Mesenchymal stem cell (in vitro differentiated cells and primary cell): Measurements from ENCODE around the gene GPAM.

Source experiments
- DNase-seq: peaks from one replicate; pipeline ENCODE4 v3.0.0-alpha.2; 2013
- H2AFZ ChIP-seq: one replicate; pipeline ENCODE4 v1.6.1; 2013; ENCODE audit warnings: low read depth, mild to moderate bottlenecking, control low read depth, inconsistent platforms, low read length, moderate library complexity
- H2AK5ac ChIP-seq: 2 replicates; pipeline ENCODE4 v1.6.1; 2013; ENCODE audit warnings: low read length, moderate library complexity, mild to moderate bottlenecking, inconsistent platforms; ENCODE audit not compliant: severe bottlenecking
- H2BK120ac ChIP-seq: one replicate; pipeline ENCODE4 v1.6.1; 2013; ENCODE audit warnings: low read depth, mild to moderate bottlenecking, inconsistent platforms, low read length, moderate library complexity
- H2BK12ac ChIP-seq, 2 experiments: one replicate each; pipeline ENCODE4 v1.6.1; 2013; ENCODE audit warnings: inconsistent platforms in 2 of 2, low read length in 2 of 2, mild to moderate bottlenecking in 2 of 2, moderate library complexity in 2 of 2, control low read depth in 1 of 2
- H2BK15ac ChIP-seq: one replicate; pipeline ENCODE4 v1.6.1; 2013; ENCODE audit warnings: mild to moderate bottlenecking, low read depth, inconsistent platforms; ENCODE audit not compliant: poor library complexity, severe bottlenecking
- H2BK5ac ChIP-seq: 2 replicates; pipeline ENCODE4 v1.6.1; 2013; ENCODE audit warnings: low read depth, mild to moderate bottlenecking, low read length, control low read depth, inconsistent platforms; ENCODE audit not compliant: poor library complexity, severe bottlenecking
- H3K14ac ChIP-seq, 2 experiments: one replicate each; pipeline ENCODE4 v1.6.1; 2013; ENCODE audit warnings: inconsistent platforms in 2 of 2, low read length in 2 of 2, control low read depth in 1 of 2, mild to moderate bottlenecking in 1 of 2, moderate library complexity in 1 of 2
- H3K18ac ChIP-seq, 2 experiments: one replicate each; pipeline ENCODE4 v1.6.1; 2013; ENCODE audit warnings: inconsistent platforms in 2 of 2, low read length in 2 of 2, control low read depth in 1 of 2, low read depth in 1 of 2, mild to moderate bottlenecking in 1 of 2
- H3K23ac ChIP-seq, 2 experiments: one replicate each; pipeline ENCODE4 v1.6.1; 2013; ENCODE audit warnings: inconsistent platforms in 2 of 2, low read length in 2 of 2, mild to moderate bottlenecking in 2 of 2, moderate library complexity in 2 of 2, control low read depth in 1 of 2
- H3K27ac ChIP-seq: 2 replicates; pipeline ENCODE4 v1.5.1; 2013; ENCODE audit warnings: mild to moderate bottlenecking, moderate library complexity, low read length, control low read depth, inconsistent platforms; ENCODE audit not compliant: poor library complexity, severe bottlenecking
- H3K27me3 ChIP-seq, 2 experiments: 2 replicates each; pipeline versions ENCODE4 v1.6.1 to v1.7.0; 2013; ENCODE audit warnings: low read length in 2 of 2, mild to moderate bottlenecking in 2 of 2, moderate library complexity in 2 of 2, control low read depth in 1 of 2, inconsistent platforms in 1 of 2; ENCODE audit not compliant: control insufficient read depth in 1 of 2, insufficient read depth in 1 of 2
- H3K36me3 ChIP-seq, 2 experiments: 2 replicates each; pipeline versions ENCODE4 v1.6.1 to v1.7.0; 2013; ENCODE audit warnings: low read length in 2 of 2, control low read depth in 1 of 2, inconsistent platforms in 1 of 2, low read depth in 1 of 2, mild to moderate bottlenecking in 1 of 2; ENCODE audit not compliant: insufficient read depth in 2 of 2, control insufficient read depth in 1 of 2
- H3K4ac ChIP-seq, 2 experiments: one replicate each; pipeline ENCODE4 v1.6.1; 2013; ENCODE audit warnings: inconsistent platforms in 2 of 2, low read length in 2 of 2, mild to moderate bottlenecking in 2 of 2, moderate library complexity in 2 of 2, control low read depth in 1 of 2, low read depth in 1 of 2
- H3K4me1 ChIP-seq: 2 replicates; pipeline ENCODE4 v1.6.1; 2013; ENCODE audit warnings: low read depth, low read length, control low read depth; ENCODE audit not compliant: control insufficient read depth, insufficient read depth
- H3K4me2 ChIP-seq: 2 replicates; pipeline ENCODE4 v1.6.1; 2013; ENCODE audit warnings: low read length, mild to moderate bottlenecking, inconsistent platforms; ENCODE audit not compliant: poor library complexity, severe bottlenecking
- H3K4me3 ChIP-seq, 2 experiments: 2 replicates each; pipeline versions ENCODE4 v1.5.1 to v1.7.0; 2013; ENCODE audit warnings: low read length in 2 of 2, mild to moderate bottlenecking in 2 of 2, control low read depth in 1 of 2, low read depth in 1 of 2; ENCODE audit not compliant: insufficient read depth in 1 of 2
- H3K79me1 ChIP-seq: replicated peaks from 2 replicates; pipeline ENCODE4 v1.6.1; 2013; ENCODE audit warnings: mild to moderate bottlenecking, control low read depth, low read length, inconsistent platforms; ENCODE audit not compliant: poor library complexity, severe bottlenecking
- H3K9ac ChIP-seq: 2 replicates; pipeline ENCODE4 v1.7.0; 2013; ENCODE audit warnings: mild to moderate bottlenecking, low read length, moderate library complexity
- H3K9me3 ChIP-seq: 2 replicates; pipeline ENCODE4 v1.7.0; 2013; ENCODE audit warnings: mild to moderate bottlenecking, low read length; ENCODE audit not compliant: control insufficient read depth
- H4K8ac ChIP-seq: one replicate; pipeline ENCODE4 v1.6.1; 2013; ENCODE audit warnings: inconsistent platforms, mild to moderate bottlenecking, low read length, moderate library complexity
- H4K91ac ChIP-seq: one replicate; pipeline ENCODE4 v1.6.1; 2013; ENCODE audit warnings: mild to moderate bottlenecking, low read length, inconsistent platforms
- WGBS: methylation state at CpG from one replicate; pipeline ENCODE4 v1.1.7; 2013; ENCODE audit warnings: mixed read lengths; 5-methylcytosine and 5-hydroxymethylcytosine counted together

The GPAM gene

GRCh38 chr10:112203328-112204076 lies 19.9 kb upstream of the GPAM start:
- DNase-seq = no peak
- no peak overlapping the region for H3K23ac ChIP-seq
- H3K4me1 ChIP-seq = no peaks in the 10 kb centered on the region
- H3K36me3 ChIP-seq = no peaks in the 10 kb centered on the region
- H3K79me1 ChIP-seq = no peaks in the 10 kb centered on the region
- H3K27me3 ChIP-seq = no peaks in the 10 kb centered on the region
- no peak overlapping the region for H3K14ac ChIP-seq
- no peak overlapping the region for H3K4me2 ChIP-seq
- H2AFZ ChIP-seq = no peak overlapping the region
- H3K9ac ChIP-seq = peak overlapping the region; percentile 47
- H3K9me3 ChIP-seq = no peaks in the 10 kb centered on the region
- no peak overlapping the region for H3K4me3 ChIP-seq
- no peak overlapping the region for H2BK120ac ChIP-seq
- H3K27ac ChIP-seq = no peak overlapping the region
- WGBS = 66% methylated on average over 4 of the region's 4 CpGs
- H3K4ac ChIP-seq = no peak overlapping the region
- H2BK5ac ChIP-seq = no peak overlapping the region
- no peak overlapping the region for H3K18ac ChIP-seq
- no peak overlapping the region for H2BK15ac ChIP-seq
- no peak overlapping the region for H4K91ac ChIP-seq
- no peak overlapping the region for H2BK12ac ChIP-seq
- no peak overlapping the region for H2AK5ac ChIP-seq
- H4K8ac ChIP-seq = no peak overlapping the region

- no peak overlapping the region for H2BK5ac ChIP-seq
- peak overlapping the region; percentile 47 for H3K9ac ChIP-seq
- no peaks in the 10 kb centered on the region for H3K27me3 ChIP-seq
- 74% methylated on average over 5 of the region's 6 CpGs for WGBS
- no peak overlapping the region for H4K8ac ChIP-seq
- no peaks in the 10 kb centered on the region for H3K36me3 ChIP-seq
- no peak overlapping the region for H3K23ac ChIP-seq
- H3K79me1 ChIP-seq = no peaks in the 10 kb centered on the region
- no peak overlapping the region for H3K18ac ChIP-seq
- no peak overlapping the region for H2AK5ac ChIP-seq
- no peaks in the 10 kb centered on the region for H3K9me3 ChIP-seq
- H2BK120ac ChIP-seq = no peak overlapping the region
- no peak overlapping the region for H3K14ac ChIP-seq
- no peak overlapping the region for H2AFZ ChIP-seq
- no peak overlapping the region for H3K27ac ChIP-seq
- DNase-seq = no peak
- no peak overlapping the region for H3K4ac ChIP-seq
- no peak overlapping the region for H2BK15ac ChIP-seq
- no peak overlapping the region for H2BK12ac ChIP-seq
- H4K91ac ChIP-seq = no peak overlapping the region
- no peak overlapping the region for H3K4me3 ChIP-seq
- no peaks in the 10 kb centered on the region for H3K4me1 ChIP-seq
- H3K4me2 ChIP-seq = no peak overlapping the region
Observed at GRCh38 chr10:112202561-112203241, 19.1 kb upstream of the GPAM start.

- WGBS = no CpG with 5 or more reads among the region's 1 CpG
- no peak overlapping the region for H3K4me2 ChIP-seq
- no peak overlapping the region for H4K8ac ChIP-seq
- no peaks in the 10 kb centered on the region for H3K36me3 ChIP-seq
- H3K18ac ChIP-seq = no peak overlapping the region
- no peak overlapping the region for H3K27ac ChIP-seq
- H3K9me3 ChIP-seq = no peaks in the 10 kb centered on the region
- H3K9ac ChIP-seq = no peak overlapping the region
- no peak overlapping the region for H2AFZ ChIP-seq
- H3K4me1 ChIP-seq = no peaks in the 10 kb centered on the region
- H2BK12ac ChIP-seq = no peak overlapping the region
- H2AK5ac ChIP-seq = no peak overlapping the region
- no peak overlapping the region for H4K91ac ChIP-seq
- H3K4ac ChIP-seq = no peak overlapping the region
- no peak overlapping the region for H3K14ac ChIP-seq
- H2BK5ac ChIP-seq = no peak overlapping the region
- H3K79me1 ChIP-seq = no peaks in the 10 kb centered on the region
- no peak overlapping the region for H3K4me3 ChIP-seq
- H2BK15ac ChIP-seq = no peak overlapping the region
- no peak overlapping the region for H2BK120ac ChIP-seq
- no peak overlapping the region for H3K23ac ChIP-seq
- no peak for DNase-seq
- H3K27me3 ChIP-seq = no peaks in the 10 kb centered on the region
Observed at GRCh38 chr10:112202076-112202475, 18.5 kb upstream of the GPAM start.

GRCh38 chr10:112201334-112201733 lies 17.8 kb upstream of the GPAM start:
- H4K8ac ChIP-seq = no peak overlapping the region
- H3K4me3 ChIP-seq = no peak overlapping the region
- H3K4me2 ChIP-seq = no peak overlapping the region
- H3K4ac ChIP-seq = no peak overlapping the region
- no peak overlapping the region for H3K9ac ChIP-seq
- no peaks in the 10 kb centered on the region for H3K9me3 ChIP-seq
- no peak overlapping the region for H2AFZ ChIP-seq
- no peak overlapping the region for H3K18ac ChIP-seq
- WGBS = 43% methylated on average over 1 of the region's 1 CpG
- no peak overlapping the region for H3K27ac ChIP-seq
- no peak for DNase-seq
- no peak overlapping the region for H4K91ac ChIP-seq
- H2AK5ac ChIP-seq = no peak overlapping the region
- no peaks in the 10 kb centered on the region for H3K27me3 ChIP-seq
- H3K23ac ChIP-seq = no peak overlapping the region
- H2BK15ac ChIP-seq = no peak overlapping the region
- no peaks in the 10 kb centered on the region for H3K36me3 ChIP-seq
- H2BK12ac ChIP-seq = no peak overlapping the region
- no peak overlapping the region for H2BK5ac ChIP-seq
- no peaks in the 10 kb centered on the region for H3K79me1 ChIP-seq
- H2BK120ac ChIP-seq = no peak overlapping the region
- no peaks in the 10 kb centered on the region for H3K4me1 ChIP-seq
- no peak overlapping the region for H3K14ac ChIP-seq
